HG02885 (cell line): ENCODE data around the gene CYTH1.

ENCODE experiments used
- ATAC-seq: cut with Tn5 transposase; IDR thresholded peaks from one replicate; pipeline ENCODE4 v1.9.1; 2021; ENCODE audit warnings: mild to moderate bottlenecking; ENCODE audit not compliant: unreplicated experiment, poor library complexity

CYTH1 gene

DNA sequence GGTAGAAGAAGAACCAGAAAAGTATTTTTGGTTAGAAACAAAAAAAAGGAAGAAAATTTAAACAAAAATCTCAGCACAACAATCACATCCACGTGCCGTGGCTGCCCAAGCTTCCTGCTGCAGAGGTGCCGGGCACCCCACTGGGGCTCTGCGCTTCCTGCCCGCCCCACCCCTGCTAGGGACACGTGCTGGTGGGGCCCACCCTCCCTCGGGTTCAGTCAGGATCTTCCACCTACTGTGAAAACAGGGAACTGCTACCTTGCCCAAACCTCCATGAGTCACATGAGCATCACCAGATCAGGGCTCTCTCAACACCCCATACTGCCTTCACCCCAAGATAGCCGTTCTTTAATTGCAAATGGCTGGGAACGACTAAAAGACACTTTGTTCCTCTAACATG is 24.4 kb upstream of the CYTH1 start:
- ATAC-seq, result no peak

GRCh38 chr17:78805301-78805700 is 23.2 kb upstream of the CYTH1 start:
- no peak for ATAC-seq

DNA sequence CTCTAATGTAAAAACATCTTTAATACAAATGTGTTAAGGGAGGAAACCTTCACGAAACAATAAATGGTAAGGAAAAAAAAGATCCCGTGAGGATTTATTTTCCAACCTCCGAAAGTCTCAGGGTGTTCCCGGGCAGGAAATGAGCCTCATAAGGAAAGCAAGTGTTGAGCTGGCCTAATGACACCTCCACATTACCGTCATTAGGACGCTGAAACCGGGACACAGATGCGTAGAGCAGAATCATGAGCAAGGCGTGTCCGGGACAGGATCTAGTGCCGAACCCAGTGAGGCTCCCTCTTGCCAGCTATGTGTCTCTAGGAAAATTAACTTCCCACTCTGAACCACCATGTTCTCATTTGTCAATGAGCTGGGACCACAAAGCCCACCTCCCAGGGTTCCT is 22.7 kb upstream of the CYTH1 start:
- no peak for ATAC-seq

- ATAC-seq, result no peak
Measured at GRCh38 chr17:78803186-78803845, 21.2 kb upstream of the CYTH1 start.

GRCh38 chr17:78802459-78802858 is 20.4 kb upstream of the CYTH1 start:
- no peak for ATAC-seq

DNA sequence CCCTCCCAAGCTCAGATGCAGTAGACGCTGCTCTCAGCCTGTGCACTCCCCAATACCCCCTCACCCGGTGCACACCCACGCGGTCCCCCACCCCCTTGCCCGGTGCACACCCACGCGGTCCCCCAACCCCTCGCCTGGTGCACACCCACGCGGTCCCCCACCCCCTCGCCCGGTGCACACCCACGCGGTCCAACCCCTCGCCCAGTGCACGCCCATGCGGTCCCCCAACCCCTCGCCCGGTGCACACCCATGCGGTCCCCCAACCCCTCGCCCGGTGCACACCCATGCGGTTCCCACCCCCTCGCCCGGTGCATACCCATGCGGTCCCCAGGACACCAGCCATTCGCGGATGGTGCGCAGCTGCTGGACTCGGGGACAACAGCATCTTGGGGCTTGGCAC is 19.9 kb upstream of the CYTH1 start:
- no peak for ATAC-seq

DNA sequence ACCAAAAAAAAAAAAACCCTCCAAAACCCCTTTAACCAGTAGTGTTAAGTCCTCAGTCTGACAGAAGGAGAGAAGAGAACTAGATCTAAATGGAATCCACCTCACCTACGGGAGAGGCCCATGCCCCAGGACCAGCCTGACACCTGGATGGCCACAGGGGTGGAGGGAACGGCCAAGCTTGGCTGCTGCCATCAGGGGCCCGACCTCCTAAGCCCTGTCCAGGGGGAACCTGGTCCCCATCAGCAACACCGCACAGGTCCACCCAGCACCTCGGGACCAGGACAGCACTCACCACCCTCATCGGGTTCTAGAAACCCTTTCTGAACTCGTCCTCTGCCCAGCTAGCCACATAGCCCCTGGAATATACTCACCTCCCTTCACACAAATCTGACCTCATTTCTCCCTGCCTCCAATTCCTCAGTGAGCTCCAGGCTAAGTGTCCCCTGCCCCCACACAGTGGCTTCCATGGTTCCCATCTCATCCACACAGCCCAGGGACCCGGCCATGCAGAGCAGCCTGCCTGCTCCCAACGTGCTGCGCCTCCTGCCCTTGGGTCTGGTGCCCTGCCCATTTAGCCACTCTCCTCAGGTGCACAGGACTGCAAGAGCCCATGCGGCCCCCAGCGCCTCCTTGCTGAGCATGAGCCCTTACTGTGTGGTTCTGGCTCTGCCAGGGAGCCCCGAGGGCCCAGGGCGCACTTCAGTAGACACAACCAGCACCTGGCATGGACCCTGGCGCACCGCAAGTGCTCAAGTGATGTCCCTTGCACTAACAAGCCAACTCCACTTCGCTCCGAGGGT is 18.3 kb upstream of the CYTH1 start:
- ATAC-seq, result no peak

DNA sequence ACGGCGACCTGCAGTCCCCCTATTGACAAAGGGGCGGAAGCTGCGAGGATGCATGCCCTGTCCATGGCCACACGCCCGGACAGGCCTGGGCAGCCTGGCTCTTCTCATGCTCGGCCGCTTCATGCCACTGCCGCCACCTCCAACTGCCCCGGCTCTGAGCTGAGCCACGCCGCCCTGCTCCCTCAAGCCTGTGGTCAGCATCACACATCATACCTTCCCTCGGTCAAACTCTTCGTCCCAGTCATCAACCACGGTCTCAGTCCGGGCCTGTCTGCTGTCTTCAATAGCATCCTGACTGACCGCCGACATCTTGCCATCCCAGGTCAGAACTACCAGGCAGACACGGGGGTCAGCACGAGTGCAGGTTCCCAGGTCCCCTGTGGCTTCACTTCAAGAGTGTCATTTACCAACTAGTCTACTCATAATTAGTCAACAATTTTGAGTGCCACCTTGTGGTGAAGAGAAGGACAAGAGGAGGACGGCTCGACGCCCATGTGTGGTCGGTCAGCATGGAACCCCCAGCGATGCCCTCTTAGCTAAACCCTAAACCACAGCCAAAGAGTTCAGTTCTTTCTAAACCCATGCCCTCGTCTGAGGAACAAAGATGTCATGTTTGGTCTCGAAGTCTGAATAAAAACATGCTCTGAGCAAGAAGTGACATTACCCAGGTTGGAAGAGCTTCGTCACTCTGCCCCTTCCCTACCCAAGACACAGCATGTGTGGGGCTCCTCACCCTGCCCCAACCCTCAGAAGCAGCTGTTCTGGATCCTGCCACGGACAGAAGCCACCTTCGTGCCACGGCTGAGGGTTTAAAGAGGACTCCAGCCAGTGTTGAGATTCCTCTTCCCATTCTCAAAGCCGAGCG is 16.9 kb upstream of the CYTH1 start:
- no peak for ATAC-seq

- ATAC-seq, result no peak
Measured at GRCh38 chr17:78797691-78798585, 15.9 kb upstream of the CYTH1 start.

GRCh38 chr17:78797213-78797612 is 15.1 kb upstream of the CYTH1 start:
- ATAC-seq, result no peak

DNA sequence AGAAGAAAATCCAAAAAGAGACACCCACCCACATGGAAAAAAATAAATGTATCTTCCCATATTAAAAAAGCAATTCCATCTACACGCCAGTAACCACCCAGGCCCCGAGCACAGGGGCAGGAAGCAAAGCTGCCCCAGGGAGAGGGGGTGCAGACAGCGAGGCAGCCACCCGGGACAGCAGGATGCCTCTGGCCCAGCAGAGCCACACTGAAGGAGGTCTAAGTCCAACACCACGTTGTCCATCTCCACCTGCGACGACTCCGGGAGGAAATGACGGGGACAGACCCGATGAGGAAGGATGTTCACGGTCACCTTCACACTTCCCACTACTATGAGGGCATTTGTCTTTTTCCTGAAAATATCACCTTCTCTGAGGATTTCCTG is 14.4 kb upstream of the CYTH1 start:
- ATAC-seq, result no peak

DNA sequence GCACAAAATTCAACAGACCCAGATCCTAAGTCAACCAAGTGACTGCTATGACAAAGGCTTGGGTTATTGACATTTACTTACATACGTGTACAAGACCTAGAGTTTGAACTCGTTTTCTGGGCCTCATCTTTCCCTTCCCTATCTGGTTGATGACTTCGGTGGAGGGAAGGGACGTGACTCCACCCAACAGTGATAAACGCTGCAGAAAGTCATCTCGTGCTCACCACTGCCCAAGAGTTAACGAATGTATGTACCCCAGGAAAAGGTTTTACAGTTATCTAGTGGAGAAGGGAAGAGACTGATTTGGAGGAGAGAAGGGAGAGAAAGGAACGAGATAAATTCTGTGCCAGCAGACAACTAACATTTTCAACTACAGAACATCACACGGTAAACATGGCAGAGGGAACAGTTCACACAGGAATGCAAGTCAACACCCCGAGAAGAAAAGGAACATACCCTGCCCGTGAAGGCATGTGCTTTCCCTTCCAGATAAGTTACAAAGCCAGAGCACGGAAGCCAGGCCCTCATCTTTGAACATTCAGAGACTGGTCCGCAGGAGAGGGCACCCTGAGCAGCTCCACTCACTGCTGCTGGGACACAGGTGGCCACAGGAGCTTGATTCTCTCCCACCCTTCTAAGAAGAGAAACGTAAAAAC is 13.9 kb upstream of the CYTH1 start:
- ATAC-seq, result no peak

DNA sequence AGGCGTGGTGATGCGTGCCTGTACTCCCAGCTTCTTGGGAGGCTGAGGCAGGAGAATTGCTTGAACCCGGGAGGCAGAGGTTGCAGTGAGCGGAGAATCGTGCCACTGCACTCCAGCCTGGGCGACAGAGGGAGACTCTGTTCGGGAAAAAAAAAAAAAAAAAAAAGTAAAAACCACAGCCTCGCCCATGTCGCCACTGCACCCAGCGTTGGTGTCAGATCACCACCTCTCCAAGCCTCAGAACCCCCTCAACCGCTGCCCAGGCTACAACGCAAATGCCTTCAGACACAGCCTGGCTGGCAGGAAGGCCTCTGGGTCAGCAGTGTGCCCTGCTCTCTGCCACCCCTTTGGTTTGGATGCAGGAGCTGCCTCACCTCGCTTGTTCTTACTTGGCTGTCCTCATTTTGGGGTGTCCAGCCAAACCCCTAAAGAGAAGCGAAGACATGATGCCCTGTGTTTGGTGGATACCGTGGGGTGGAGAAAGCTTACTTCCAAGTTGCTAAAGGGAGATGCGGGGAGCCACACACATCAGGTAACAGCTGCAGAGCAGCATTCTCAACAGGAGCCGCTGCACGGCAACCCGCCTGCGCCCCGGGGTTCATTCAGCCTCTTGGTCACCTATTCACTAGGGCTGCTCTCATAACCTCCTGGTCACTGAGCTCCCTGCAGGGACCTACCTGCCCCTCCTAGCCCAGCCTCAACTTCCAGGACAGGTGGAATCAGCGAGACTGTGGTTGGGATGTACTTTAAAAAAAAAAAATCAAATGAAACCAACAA is 13.0 kb upstream of the CYTH1 start:
- no peak for ATAC-seq

DNA sequence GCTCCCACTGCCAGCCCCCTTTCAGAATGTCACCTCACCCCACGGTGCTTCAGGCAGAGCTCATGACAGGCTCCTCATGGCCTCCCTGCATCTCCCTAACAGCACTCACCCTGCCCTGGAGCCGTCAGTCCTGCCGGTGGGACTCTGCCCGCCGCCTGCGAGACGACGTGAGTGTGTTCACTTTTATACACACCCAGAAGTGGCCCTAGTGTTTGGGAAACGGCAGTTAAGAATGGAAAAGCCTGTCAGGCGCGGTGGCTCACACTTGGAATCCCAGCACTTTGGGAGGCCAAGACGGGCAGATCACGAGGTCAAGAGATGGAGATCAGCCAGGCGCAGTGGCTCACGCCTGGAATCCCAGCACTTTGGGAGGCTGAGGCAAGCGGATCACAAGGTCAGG is 12.3 kb upstream of the CYTH1 start:
- no peak for ATAC-seq

GRCh38 chr17:78793968-78794367 is 11.9 kb upstream of the CYTH1 start:
- no peak for ATAC-seq

GRCh38 chr17:78793415-78793814 is 11.3 kb upstream of the CYTH1 start:
- no peak for ATAC-seq

GRCh38 chr17:78791840-78792709 is 10.0 kb upstream of the CYTH1 start:
- no peak for ATAC-seq

DNA sequence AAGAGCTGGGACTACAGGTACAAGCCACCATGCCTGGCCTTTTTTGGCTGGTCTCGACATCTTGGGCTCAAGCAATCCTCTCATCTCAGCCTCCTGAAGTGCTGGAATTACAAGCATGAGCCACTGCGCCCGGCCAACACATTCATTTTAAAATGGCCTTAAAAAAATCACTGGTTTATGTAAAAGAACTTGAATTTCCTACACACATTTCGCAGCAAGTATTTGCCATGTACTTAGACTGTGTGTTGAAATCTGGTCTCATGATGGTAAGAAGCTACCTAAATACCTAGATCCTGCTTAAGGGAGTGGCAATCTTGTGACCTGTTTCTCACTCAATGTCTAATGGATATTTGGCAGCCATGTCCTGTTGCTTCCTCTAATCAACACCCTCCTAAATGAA is 8.5 kb upstream of the CYTH1 start:
- ATAC-seq, result no peak
